ENCODE results near the gene COL1A2. TPM values are rescaled to one million over a fixed set of nuclear protein-coding genes. Genes with fewer than 3 reads are reported as not detected.

COL1A2 gene
- total and polyA plus RNA-seq, 2 of the 13 experiments (the other 11 are each of a cell fraction or from before 2014, with no cell fraction given): not detected

GRCh38 chr7:94444813-94445212, 50.1 kb downstream of the COL1A2 start:
- 88% methylated on average over 2 of the region's 2 CpGs for WGBS (ENCODE audit: low lambda C conversion rate)
- Histone ChIP-seq H3K9me3 (ENCODE audit: low read length) (0 out of 2 replicates have a peak, but pooled peaks cover 9% of the 10 kb centered on the region), H3K36me3 (replicated peaks in 1 of 2; ENCODE audit: control insufficient read depth in 1 of 2, insufficient read depth in 2 of 2, low read length in 2 of 2) (no peaks in the 10 kb centered on the region), H3K27ac (ENCODE audit: extremely low read length, insufficient read depth, low read length) (no peak overlapping the region), H3K4me3 (replicated peaks in 1 of 3; ENCODE audit: insufficient read depth in 1 of 3, low read depth in 2 of 3, low read length in 3 of 3) (no peak overlapping the region), H3K4me2 (ENCODE audit: low read depth, low read length) (no peak overlapping the region), H3K9ac (ENCODE audit: insufficient read depth, low read depth, low read length) (no peak overlapping the region), H4K20me1 (ENCODE audit: insufficient read depth, low read length) (no peaks in the 10 kb centered on the region), H3K4me1 (ENCODE audit: insufficient read depth, low read length) (peaks cover 49% of the 10 kb centered on the region), H3K27me3 (ENCODE audit: control insufficient read depth in 1 of 2, insufficient read depth in 2 of 2, low read length in 2 of 2) (no peaks in the 10 kb centered on the region), H3K79me2 (ENCODE audit: insufficient read depth, low read length) (no peaks in the 10 kb centered on the region), H2AFZ (ENCODE audit: low read length) (no peak overlapping the region)
- no peak for FAIRE-seq
- CTCF ChIA-PET (ENCODE audit: low intra/inter-chr PET ratio, low total read pairs): no interaction called here
- ATAC-seq: no peak
- POLR2A ChIA-PET: interaction anchor here (2.5 kb wide), 1 partner anchor 211 kb away, joined by 7 read pairs; the partner anchor contains the start of gene SGCE
- in situ Hi-C loops (cut with HindIII; ENCODE audit: extremely low pct_ligation_motif_present, low pct_unique_long_range_greater_than_20kb) (loop anchor here (25.0 kb wide), 1 partner anchor 792 kb away; no protein-coding TSS in a partner anchor), intact Hi-C loops (cut with micrococcal nuclease; ENCODE audit: unreplicated experiment) (loop anchor here (5.0 to 10.0 kb wide), 4 partner anchors 212 to 760 kb away; partner anchors contain the start of genes PPP1R9A and SGCE)
- BruUV-seq (replicated peaks): no TSS peak
- no peak for DNase-seq (ENCODE audit: low spot score)
- TF ChIP-seq NPAS2 (CRISPR knock-in tag; IDR thresholded peaks at IDR 0.05; ENCODE audit: borderline replicate concordance) (no peak), RERE (CRISPR knock-in tag; IDR thresholded peaks at IDR 0.05; ENCODE audit: low read depth) (no peak), ZNF556 (CRISPR knock-in tag; IDR thresholded peaks at IDR 0.05; ENCODE audit: borderline replicate concordance) (no peak), ZNF629 (CRISPR knock-in tag; conservative IDR thresholded peaks at IDR 0.05) (no peak), ZBTB26 (CRISPR knock-in tag; IDR thresholded peaks at IDR 0.05; ENCODE audit: borderline replicate concordance) (no peak), ZNF724P (CRISPR knock-in tag; IDR thresholded peaks at IDR 0.05; ENCODE audit: borderline replicate concordance) (no peak), TMF1 (CRISPR knock-in tag; IDR thresholded peaks at IDR 0.05; ENCODE audit: low read depth) (no peak), ZFP36 (IDR thresholded peaks at IDR 0.05; ENCODE audit: borderline replicate concordance, low read depth, low read length, partially characterized antibody) (no peak), MEF2D (CRISPR knock-in tag; IDR thresholded peaks at IDR 0.05) (no peak), ZNF496 (CRISPR knock-in tag; IDR thresholded peaks at IDR 0.05; ENCODE audit: insufficient replicate concordance) (no peak), ZNF180 (CRISPR knock-in tag; IDR thresholded peaks at IDR 0.05; ENCODE audit: borderline replicate concordance, low read depth) (no peak), ZNF432 (CRISPR knock-in tag; IDR thresholded peaks at IDR 0.05; ENCODE audit: borderline replicate concordance) (no peak), LCORL (IDR thresholded peaks at IDR 0.05) (no peak), LCORL (CRISPR knock-in tag; IDR thresholded peaks at IDR 0.05) (no peak), ZSCAN29 (CRISPR knock-in tag; conservative IDR thresholded peaks at IDR 0.05) (no peak)
